ENCODE data around the gene STAT4.

The STAT4 gene

DNA sequence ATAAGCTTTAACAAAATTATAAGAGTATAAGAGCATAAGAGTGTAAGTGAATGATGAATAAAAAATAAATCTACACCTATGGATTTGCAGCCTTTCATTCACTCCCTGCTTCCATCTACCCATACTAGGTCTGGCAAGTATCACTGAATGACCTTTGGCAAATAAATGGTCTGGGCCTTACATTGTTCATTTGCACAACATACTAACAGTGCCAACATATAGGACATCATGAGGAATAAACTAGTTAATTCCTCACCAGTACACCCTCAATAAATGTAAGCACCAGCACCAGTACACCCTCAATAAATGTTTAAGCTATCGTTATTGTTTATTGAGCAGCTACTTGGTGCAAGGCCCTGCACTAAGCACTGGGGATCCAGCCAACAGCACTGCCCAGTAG is 163.7 kb downstream of the STAT4 start:
- no peak for DNase-seq

DNA sequence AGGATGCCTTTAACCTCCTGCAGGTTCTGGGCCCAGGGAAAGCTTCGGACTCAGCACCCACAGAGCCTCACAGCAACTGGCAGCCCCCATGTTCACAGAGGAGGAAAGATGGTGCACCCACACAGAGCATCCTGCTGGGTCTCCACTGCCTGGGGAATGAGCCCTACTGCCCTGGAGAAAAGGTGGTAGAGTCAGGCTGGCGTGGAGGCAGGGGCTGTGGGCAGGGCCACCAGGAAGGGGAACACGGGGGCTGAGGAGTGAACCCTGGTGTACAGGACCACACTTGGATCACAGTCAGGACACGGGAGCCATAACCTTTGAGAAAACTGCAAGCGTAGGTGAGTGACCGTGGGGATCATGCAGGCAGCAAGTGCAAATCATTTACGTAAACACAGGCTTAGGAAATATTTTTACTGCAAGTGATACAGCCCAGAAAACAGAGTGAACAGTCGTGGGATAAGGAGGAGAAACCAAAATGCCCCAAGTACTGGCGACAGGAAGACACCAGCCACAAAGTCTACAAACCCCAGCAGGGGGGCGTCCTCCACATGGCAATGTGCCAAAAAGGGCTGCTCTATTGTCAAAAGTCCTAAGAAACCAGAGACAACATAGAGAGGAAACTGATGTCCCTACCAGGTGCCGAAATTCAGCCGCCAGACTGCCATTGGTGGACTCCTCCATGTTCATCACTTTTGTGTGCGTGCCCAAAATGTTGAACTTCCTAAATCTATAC is 164.4 kb downstream of the STAT4 start:
- DNase-seq: no peak

DNA sequence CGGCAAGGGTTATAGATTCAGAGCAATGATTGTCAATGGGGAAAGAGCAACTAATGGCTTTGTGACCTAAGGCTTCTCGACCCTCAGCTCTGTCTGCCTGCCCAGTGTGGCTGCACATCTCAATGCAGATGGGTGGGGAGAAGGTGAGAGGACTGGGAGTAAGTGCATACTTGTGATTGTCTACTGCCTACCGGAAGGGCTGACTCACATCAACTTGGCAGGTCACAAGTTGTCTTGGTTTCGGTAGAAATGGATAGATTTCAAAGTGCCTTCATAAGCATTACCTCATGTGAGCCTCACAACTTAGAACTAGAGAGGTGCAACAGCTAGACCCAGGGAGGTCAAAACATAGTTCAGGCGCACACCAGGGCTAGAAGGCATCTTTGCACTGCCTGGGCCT is 166.2 kb downstream of the STAT4 start:
- no peak for DNase-seq

DNA sequence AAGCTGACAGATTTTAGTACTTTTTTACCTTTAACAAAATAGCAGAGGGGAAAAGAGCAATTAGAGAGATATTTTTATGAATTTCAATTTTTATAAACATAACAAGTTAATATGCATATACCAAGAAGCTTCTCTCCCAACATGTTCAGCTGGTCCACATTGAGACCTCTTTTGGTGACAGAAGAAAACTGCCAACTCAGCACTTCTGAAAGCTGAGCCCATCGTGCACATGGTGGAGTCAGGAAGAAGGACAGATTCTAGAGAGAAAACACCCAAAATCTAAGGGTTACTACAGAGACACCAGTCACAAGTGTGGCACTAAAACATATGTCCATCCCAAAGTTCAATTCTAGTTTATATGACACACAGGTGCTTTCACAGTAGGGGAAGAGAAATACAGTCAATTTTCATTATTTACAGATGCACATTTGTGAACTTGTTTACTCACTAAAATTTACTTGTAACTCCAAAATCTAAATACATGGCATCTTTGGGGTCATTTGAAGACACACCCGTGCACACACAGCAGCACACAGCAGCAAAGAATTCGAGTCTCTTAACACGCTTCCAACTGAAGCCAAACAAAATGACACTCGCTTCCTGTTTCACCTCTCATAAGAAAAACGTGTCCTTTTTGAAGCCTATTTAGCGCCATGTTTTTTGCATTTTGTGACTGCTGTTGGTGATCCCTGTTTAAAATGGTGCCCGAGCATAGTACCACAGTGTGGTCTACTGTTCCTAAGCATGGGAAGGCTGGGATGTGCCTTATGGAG is 168.3 kb downstream of the STAT4 start:
- no peak for DNase-seq

DNA sequence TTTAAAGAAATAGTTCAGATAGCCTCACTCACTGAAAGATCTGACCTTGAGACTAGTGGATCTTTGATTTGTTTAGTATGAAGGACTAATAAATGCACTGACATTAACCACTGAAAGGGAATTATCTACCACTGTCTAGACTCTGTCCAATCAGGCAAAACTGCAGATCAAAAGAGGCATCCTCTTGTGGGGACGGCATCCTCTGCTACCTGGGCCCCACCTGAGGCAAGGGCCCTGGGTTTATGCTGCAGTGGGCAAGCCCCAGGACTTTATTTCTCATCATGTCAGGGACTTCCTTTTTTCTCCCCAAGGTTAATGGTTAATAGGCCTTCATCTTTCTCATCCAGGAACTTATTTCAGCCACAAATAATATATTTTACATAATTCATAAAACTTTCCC is 169.1 kb downstream of the STAT4 start:
- DNase-seq: no peak

DNA sequence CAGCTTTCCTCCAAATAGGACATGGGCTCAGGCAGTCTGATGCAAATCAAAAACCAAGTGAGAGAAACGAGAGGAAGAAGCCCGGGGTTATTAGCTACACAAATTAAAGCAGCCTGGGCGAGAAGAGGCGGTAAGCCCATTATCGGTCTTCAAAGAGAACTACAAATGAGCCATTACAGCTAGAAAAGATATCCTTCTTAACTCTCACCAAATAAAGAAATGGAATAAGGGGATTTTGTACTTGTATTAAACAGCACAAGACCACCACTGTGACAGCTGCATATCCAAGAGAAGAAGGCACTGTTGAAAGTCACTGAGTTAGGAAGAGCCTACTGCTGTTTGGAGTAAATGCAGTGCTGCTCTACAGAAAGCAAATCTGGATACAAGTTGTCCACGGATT is 169.5 kb downstream of the STAT4 start:
- no peak for DNase-seq

- DNase-seq: no peak
Measured at GRCh38 chr2:190980630-190981209, 170.1 kb downstream of the STAT4 start.

GRCh38 chr2:190979906-190980629 is 170.7 kb downstream of the STAT4 start:
- DNase-seq: no peak

All from retina (tissue), 1 donor.